GM18498 (cell line): ENCODE data around the gene STAC2.

Experiments
- ATAC-seq: cut with Tn5 transposase; IDR thresholded peaks from one replicate; pipeline ENCODE4 v1.9.1; 2021; ENCODE audit warnings: mild to moderate bottlenecking, moderate library complexity; ENCODE audit not compliant: unreplicated experiment

STAC2 gene

GRCh38 chr17:39235555-39236449 lies 10.1 kb upstream of the STAC2 start:
- no peak for ATAC-seq

GRCh38 chr17:39231591-39232551 lies 6.1 kb upstream of the STAC2 start:
- no peak for ATAC-seq

- ATAC-seq, result no peak
Observed at GRCh38 chr17:39231091-39231561, 5.4 kb upstream of the STAC2 start.

- ATAC-seq, result no peak
Observed at GRCh38 chr17:39230361-39230760, 4.6 kb upstream of the STAC2 start.

- no peak for ATAC-seq
Observed at GRCh38 chr17:39229274-39229913, 3.6 kb upstream of the STAC2 start.

- ATAC-seq, result no peak
Observed at GRCh38 chr17:39227364-39227919, 1.7 kb upstream of the STAC2 start.

GRCh38 chr17:39225959-39226683 lies 376 bp upstream of the STAC2 start:
- no peak for ATAC-seq

- no peak for ATAC-seq
Observed at GRCh38 chr17:39224778-39225307, 902 bp downstream of the STAC2 start.

- no peak for ATAC-seq
Observed at GRCh38 chr17:39223907-39224777, 1.6 kb downstream of the STAC2 start.

GRCh38 chr17:39222866-39223834 lies 2.6 kb downstream of the STAC2 start:
- no peak for ATAC-seq

- ATAC-seq, result no peak
Observed at GRCh38 chr17:39222151-39222550, 3.6 kb downstream of the STAC2 start.

GRCh38 chr17:39221572-39221971 lies 4.2 kb downstream of the STAC2 start:
- ATAC-seq, result no peak

GRCh38 chr17:39219647-39220154 lies 6.0 kb downstream of the STAC2 start:
- no peak for ATAC-seq

GRCh38 chr17:39218906-39219305 lies 6.8 kb downstream of the STAC2 start:
- ATAC-seq, result no peak

GRCh38 chr17:39217734-39218369 lies 7.9 kb downstream of the STAC2 start:
- no peak for ATAC-seq

- ATAC-seq, result no peak
Observed at GRCh38 chr17:39213852-39214251, 11.9 kb downstream of the STAC2 start.
